HG02571 (cell line): Measurements from ENCODE around the gene ANKIB1.
"Not testable (repeated sequence)": the region's sequence is repeated elsewhere in the genome, so short reads cannot be mapped to it uniquely, and the experiment has no call there.

ENCODE experiments used
- ATAC-seq: cut with Tn5 transposase; IDR thresholded peaks from one replicate; pipeline ENCODE4 v1.9.1; 2021; ENCODE audit warnings: mild to moderate bottlenecking, moderate library complexity; ENCODE audit not compliant: unreplicated experiment

ANKIB1 gene

DNA sequence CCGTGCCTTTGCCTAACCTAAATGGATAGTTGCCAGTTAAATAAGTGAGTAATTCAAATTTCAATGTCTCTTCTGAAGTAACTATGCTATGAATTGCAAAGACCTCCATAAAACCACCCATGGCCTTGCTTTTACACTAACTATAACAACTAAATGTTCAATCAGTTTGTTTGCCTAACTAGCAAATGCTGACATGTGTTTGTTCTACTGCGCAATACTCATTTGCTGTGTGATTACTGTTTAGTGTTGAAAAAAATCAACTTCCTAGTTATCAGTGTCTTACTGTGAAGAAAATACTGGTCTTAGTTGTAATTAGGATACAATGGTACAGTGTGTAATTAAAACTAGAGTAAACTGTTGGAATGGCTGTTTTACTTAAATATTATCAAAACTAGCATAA is 154.2 kb downstream of the ANKIB1 start:
- ATAC-seq: no peak

DNA sequence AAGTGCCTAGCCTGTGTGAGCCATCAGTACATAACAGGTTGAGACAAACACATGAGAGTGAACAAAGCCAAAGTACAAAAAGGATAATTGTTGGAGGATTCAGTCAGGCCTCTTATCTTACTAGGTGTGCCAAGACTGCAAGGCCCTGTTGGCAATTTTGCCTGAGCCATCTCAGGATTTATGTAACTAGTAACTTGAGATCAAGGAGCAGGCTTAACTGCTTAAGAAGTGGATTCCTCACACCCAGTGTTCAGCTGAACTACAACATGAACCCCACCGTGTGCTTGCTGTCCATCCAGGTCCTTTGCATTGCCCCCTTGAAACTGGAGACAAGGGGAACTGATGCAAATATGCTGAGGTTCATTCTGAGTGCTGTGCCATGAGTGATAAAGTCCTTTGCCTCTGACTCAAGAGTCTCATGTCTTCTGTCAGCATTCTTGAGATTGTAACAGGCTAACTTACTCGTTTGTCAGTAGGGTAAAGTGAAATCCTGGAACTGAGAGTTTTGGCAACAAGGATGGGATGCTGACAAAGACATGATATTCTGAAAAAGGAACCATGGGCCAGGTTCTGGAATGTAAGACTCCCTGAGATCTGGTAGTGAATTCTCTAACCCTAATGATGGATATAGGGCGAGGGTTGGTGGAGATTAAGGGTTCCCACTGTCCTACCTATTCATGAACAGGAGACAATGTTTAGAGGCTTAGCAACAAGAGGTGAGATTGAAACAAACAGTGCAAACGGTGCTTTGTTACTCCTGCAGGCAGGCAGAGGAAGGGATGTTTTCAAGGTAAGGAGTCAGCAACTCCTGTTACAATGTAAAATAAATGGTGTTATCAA is 157.4 kb downstream of the ANKIB1 start:
- no peak for ATAC-seq

DNA sequence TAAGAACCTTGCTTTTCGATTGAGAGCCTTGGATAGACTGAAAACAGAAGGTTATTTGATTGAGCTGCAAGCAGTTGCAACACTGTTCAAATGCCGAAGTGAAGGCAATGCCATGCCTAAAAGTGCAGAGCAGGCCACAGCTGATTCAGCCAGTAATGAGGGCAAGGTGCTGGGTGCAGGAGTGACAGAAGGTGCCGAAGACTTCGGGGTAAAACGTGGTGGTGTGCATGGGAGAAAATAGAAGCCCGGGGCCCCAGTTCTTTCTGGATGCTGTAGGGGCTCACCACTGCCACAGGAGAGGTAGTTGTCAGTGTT is 157.9 kb downstream of the ANKIB1 start:
- ATAC-seq: no peak

DNA sequence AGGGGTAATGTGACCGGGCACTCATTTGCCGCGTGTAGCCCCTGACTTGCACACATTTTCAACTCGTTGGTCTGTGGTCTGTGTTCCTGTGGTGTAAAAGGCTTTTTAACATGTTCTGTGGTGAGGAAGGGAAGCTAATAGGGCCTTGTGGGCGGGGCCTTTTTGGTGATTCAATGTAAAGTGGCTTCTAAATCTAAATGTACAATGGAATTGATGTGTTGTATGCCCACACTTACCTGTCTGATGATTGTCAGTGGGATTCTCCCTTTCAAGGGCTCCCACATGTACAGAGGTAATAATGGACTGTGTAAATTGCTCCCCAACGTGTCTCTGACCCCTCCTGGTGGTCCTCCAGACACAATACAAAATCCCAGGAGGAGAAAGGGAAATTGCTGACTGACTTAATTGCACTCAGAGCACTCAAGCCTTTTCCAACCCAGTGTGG is 158.4 kb downstream of the ANKIB1 start:
- ATAC-seq: no peak

DNA sequence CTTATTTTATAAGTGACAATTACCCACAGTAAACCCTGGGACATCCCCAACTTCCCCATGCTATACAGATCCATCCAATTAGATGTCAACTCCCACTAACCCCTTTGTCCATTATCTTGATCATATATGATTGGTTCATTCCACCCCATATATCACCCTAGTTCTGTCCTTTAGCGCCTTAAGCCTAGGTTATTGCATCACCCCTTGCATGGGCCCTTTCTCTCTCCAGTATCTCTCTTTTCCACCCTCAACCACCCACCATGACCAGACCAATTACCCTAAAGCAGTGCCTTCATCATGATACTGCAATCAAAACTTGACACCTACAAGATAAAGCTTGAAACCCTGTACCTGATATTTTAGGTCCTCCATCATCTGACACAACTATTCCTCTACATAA is 163.6 kb downstream of the ANKIB1 start:
- ATAC-seq: no peak

DNA sequence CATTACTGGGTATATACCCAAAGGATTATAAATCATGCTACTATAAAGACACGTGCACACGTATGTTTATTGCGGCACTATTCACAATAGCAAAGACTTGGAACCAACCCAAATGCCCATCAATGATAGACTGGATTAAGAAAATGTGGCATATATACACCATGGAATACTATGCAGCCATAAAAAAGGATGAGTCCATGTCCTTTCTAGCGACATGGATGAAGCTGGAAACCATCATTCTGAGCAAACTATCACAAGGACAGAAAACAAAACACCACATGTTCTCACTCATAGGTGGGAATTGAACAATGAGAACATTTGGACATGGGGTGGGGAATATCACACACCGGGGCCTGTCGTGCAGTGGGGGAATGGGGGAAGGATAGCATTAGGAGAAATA is 164.4 kb downstream of the ANKIB1 start:
- not testable (repeated sequence) for ATAC-seq

DNA sequence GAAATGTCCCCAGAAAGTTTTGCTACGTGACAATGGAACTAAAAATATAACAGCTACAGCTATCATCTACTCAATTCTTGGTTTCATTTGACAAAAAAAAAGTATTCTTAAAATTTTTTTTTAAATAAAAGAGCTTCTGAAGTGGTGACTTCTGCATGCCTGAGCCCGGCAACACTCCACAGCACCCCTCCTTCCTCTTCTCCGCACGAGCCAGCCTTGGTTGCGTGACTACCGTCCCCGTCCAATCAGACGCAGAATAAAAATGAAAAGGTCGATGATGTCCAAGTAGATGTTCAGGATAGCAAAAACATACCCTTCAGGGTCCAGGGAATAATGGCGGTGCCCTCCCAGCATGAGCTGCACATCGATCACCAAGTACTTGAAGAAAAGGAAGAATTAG is 167.0 kb downstream of the ANKIB1 start:
- ATAC-seq: no peak

DNA sequence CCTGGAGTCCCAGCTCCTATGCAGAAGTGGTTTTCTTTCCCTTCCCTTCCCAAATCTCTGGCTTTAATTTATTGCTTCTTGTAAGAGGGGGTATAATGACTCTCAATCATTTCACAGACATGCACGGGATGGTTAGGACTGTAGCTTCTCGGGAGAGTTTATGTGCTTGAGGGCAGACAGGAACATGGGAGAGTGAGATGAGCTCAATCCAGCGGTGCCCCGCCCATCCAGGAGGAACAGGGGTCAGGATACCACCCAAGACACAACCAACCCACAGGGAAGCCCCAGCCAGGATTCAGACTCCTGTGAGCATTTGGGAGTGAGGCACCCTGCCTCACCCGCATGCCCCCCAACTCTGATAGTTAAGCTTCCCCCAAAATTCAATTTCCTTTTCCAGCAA is 167.8 kb downstream of the ANKIB1 start:
- ATAC-seq: no peak

DNA sequence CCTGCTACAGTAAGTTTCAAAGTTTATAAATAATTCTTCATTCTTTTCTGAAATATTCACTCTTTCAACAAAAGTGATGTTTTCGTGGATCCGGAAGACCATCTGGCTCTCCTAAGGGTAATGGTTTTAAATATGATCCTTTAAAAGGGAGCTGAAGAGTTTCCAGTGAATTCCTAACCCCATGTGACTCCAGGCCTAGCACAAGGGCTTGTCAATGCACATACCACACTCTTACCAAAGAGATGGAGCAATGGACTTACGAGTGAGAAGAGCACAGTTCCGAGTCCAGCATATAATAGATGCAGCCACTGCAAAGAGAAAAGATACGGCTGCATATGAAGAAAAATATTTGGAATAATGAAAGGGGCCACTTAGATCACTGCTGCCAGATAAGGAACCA is 169.5 kb downstream of the ANKIB1 start:
- no peak for ATAC-seq

DNA sequence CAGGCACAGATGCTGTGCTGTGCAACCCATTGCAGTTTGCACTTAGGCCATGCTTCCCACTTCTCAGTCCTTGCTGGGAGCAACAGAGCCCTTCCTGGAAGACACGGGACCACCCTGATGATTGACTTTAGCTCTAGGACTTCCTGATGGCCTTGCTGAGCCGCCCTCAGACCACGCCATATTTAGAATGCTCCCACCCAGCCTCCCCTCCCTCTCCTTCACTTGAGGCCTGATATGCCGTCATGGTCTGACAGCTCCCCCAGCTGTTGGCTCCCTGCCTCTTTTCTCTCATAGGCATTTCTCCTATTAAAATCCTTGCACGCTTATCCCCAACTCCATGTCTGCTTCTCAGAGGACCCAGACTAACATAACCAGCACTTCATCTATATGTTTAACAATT is 172.1 kb downstream of the ANKIB1 start:
- ATAC-seq: no peak

DNA sequence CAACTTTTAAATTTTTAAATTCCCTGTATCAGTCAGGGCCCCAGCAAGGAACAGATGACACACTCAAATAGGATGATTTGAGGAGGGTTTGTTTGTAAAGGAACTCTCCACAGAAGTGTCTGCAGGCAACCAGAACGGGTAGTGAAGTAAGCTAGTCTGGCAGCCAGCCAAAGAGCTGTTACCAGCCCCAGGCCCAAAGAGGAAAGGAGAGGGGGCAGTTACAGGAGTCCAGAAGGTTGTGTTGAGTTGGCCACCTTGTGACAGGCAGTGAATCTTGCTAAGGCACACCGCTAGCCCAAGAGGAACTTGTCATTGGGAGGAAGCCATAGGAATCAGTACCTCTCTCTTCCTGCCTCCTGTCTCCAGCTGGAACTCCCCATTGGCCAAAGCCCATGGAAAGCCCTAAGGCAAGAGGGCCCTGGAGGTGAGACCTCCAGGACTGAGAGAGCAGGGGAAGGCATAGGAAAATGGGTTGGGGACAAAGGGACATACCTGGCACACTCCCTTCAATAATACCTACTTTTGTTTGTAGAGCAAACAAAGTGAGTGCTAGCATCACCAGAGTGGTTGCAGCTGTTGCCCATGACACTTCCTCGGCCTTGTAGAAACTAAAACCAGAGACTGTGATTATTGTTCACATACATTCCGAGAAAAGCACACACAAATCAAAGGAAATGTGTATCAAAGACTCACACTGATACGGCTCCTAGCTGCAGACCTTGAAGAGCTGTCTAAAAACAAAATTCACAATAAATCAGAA is 176.1 kb downstream of the ANKIB1 start:
- no peak for ATAC-seq

DNA sequence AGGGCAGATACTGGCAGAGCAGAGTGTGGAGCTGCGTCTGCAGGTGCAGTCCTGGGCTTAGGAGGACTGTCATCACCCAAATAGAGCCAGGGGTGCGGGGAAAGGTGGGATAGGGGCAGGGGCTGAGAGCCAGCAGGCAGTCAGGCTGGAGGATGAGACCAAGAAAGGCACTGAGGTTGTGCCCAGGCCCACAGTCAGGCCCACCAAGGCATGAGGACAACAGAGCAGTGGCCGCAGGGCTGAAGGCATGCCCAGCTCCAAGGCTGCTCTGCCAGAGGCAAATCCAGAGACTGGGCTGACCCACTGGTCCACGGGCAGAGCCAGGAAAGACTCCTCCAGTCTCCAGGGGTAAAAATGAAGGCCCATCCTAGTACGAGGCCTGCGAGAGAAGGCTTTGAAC is 177.2 kb downstream of the ANKIB1 start:
- ATAC-seq: no peak

DNA sequence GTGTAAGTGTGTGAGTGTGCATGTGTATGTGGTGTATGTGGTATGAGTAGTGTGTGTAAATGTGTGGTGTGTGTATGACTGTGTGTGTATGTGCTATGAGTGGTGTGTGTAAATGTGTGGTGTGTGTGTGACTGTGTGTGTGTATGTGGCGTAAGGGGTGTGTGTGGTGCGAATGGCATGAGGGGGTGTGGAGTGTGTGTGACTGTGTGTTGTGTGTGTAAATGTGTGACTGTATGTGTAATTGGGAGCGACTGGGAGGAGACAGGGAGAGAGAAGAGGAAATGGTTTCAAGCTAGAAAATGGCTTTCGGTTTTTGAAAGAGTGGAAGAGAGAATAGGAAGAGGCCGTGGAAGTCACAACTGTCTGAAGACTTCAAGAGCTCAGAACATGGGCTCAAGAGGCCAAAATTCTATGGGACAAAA is 177.9 kb downstream of the ANKIB1 start:
- no peak for ATAC-seq

DNA sequence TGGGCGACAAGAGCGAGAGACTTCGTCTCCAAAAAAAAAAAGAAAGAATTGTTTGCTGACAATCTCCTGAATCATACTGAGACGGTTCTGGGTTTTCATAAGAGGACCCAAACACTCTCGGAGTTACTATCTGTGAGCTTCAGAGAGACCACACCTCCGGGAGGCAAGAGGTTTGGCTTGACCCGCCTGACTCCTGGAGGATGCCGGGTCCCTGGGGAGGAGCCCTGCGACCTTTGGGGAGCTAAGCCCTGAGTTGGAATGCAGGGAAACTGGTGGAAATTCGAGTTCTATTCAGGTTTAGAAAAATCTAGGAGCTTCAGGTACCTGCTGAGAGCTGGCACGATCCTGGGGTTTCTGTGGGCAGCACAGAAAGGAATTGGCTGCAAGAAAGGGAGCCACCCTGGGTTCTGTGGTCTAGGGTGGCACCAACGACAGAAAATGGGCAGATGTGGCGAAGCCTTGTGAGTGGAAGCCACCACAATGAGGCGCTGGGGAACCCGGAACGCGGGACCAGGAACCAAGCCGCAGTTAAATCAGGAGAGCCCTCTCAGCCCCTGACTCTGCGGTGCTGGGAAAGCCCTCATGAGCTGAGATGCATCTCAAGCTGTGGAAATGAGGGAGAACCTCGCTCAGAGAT is 179.7 kb downstream of the ANKIB1 start:
- ATAC-seq: no peak

DNA sequence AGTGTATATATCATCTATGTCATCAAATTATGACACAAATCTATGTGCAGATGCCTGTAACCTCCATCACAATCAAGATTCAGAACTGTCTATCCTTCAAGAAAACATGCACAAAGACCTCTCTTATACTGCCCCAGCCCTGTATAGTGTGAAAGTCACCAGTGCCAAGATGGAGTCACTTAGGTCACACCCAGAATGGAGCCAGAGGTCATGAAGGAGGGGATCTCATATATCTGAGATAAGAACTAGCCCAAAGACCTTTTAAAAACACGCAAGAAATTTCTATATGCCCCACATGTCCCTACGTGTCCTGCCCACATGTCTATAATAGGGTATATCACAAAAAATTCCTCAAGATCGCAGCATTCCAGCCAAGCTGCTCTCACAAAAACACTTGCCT is 181.4 kb downstream of the ANKIB1 start:
- no peak for ATAC-seq

DNA sequence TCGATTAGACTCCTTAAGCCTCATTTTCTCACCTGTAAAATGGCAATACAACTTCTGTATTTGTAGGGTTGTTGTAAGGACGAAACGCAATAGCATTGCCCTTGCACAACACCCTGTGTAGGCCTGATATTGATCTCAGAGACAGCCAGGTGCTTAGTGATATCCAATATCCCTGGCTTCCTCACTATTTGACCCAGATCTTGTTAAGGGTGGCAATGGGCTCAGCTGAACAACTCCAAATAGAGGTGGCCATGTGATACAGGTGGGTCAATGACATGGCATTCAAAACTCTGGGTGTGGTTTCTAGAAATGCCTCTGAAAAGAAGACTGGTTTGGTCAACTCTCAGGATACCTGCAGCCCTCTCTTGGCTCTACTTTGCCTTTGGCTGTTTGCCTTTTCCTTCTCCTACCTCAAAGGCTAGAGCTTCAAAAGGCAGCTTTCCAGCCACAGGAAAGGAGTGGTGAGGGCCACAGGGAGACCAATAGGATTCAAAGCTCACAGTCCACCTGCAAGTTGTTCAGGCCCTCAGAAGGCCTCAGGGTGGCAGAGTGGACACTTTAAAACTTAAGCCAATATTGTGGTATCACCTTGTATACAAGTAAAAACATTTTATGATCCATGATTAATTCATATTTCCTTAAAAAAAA is 186.6 kb downstream of the ANKIB1 start:
- no peak for ATAC-seq

DNA sequence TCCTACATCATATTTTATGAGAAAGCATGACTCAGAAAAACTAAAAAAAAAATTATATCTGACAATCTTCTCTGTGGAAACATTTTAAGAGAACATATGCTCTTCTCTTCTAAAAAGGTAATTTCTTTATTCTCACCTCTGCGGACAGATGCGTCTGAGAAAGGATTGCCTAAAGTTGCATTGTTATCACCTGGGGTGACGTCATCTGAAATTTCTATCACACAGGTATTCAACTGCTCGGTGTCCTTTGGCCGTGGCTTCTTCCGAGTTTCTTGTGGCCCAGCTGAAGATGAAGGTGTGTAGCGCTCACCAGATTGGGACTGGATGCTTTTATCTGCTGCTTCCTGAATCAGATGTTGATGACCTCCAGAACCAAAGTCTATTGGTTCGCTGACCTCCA is 187.2 kb downstream of the ANKIB1 start:
- no peak for ATAC-seq

DNA sequence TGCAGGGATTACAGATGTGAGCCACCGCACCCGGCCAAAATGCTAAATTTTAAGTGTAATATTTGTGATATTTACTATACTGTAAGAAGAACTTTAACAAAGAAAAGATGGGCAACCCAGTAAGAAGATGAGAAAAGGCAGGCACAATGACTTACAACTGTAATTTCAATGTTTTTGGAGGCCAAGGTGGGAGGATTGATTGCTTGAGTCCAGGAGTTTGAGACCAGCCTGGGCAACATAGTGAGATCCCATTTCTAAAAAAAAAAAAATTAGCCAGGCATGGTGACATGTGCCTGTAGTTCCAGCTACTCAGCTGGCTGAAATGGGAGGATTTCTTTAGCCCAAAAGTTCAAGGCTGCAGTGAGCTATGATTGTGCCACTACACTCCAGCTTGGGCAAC is 189.8 kb downstream of the ANKIB1 start:
- ATAC-seq: no peak

DNA sequence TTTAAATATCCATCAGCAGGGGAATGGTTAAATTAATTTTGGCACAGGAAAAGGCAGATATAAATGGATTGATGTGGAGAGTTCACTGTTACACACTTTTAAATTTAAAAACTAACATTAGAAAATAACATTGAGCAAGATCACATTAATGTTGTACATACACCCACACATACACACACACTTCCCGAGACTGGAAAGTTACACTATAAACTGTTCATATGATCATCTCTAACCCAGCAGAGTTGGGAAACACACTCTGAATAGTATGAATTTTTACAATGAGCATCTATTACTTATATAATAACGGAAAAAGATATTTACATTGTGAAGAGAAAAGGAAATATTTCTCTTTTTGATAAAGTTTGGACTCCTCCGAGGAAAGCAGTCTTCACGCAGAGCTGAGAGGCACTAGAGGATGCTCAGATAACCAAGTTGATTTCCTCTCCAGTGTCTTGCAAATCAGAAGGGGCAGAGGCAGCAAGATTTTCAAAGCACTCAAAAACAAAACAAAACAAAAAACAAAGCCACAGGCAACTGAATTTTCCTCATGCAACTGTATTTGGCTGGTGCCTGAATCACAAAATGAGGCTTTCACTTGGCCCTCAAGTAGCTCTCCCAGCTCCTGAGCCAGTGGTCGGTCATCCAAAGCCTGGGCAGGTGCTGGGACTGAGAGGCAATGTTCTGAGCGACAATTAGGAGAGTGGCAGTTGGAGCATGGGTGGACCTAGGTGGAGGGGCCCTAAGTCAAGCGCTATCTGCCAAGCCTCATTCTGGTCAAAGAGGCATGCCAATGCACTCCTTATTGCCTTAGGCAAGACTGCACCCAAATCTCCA is 191.1 kb downstream of the ANKIB1 start:
- no peak for ATAC-seq

DNA sequence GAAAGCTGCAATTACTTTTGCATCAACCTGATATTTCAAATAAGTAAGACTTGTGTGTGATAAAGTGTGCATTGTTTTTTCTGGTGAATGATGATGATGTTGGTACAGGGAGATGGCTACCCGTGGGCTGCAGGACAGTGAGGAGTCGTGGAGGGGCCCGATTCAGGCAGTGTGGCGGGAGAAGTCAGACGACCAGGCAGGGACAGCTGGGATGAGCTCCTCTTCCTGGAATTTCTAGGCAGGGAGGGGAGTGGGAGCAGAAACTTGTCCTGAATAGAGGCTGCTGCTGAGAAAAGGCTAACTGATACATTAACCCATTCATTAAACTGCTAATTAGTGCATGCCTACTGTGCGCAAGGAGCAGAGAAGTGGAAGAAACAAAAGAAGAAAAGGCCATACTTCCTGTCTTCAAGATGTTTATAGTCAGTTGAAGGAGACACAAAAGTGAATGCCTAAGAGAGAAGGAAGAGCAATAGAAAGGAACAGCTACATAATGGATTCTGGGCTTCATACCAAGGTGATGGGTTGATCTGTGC is 192.2 kb downstream of the ANKIB1 start:
- no peak for ATAC-seq
